GM23338 (cell line): ENCODE results near the gene C1orf174. TPM values are rescaled to one million over a fixed set of nuclear protein-coding genes. Genes with fewer than 3 reads are reported as not detected.

Experiments
- ATAC-seq: fragments of 200-7000 bp; cut with Tn5 transposase; 3 replicates; pipeline ENCODE4 v1.9.1; 2020
- DNase-seq: peaks from one replicate; pipeline ENCODE4 v3.0.0-alpha.2; 2015; ENCODE audit warnings: low spot score
- H2AFZ ChIP-seq: fragments of 200-600 bp; sonication (generic); 2 replicates; pipeline ENCODE4 v1.8.0; 2016; ENCODE audit warnings: antibody characterized with exemption, mild to moderate bottlenecking, moderate library complexity
- H3F3A ChIP-seq: fragments of 200-600 bp; sonication (generic); replicated peaks from 2 replicates; pipeline ENCODE4 v1.8.0; 2017; ENCODE audit warnings: antibody characterized with exemption, mixed run types, low read depth
- H3K27ac ChIP-seq: fragments of 200-600 bp; sonication (generic); 2 replicates; pipeline ENCODE4 v1.6.1; 2016; ENCODE audit warnings: low read depth
- H3K27me3 ChIP-seq: fragments of 200-600 bp; sonication (generic); 2 replicates; pipeline ENCODE4 v1.8.0; 2016; ENCODE audit warnings: mild to moderate bottlenecking, mixed run types, moderate library complexity; ENCODE audit not compliant: insufficient read depth
- H3K36me3 ChIP-seq: fragments of 200-600 bp; sonication (generic); 2 replicates; pipeline ENCODE4 v1.8.0; 2016; ENCODE audit warnings: mild to moderate bottlenecking; ENCODE audit not compliant: insufficient read depth
- H3K4me1 ChIP-seq: fragments of 200-600 bp; sonication (generic); 2 replicates; pipeline ENCODE4 v1.8.0; 2016; ENCODE audit warnings: mild to moderate bottlenecking, moderate library complexity; ENCODE audit not compliant: insufficient read depth
- H3K4me2 ChIP-seq: fragments of 200-600 bp; sonication (generic); 2 replicates; pipeline ENCODE4 v1.7.1; 2017; ENCODE audit warnings: mixed run types
- H3K4me3 ChIP-seq: fragments of 200-600 bp; sonication (generic); 2 replicates; pipeline ENCODE4 v1.6.1; 2016; ENCODE audit warnings: mixed run types
- H3K79me2 ChIP-seq: fragments of 200-600 bp; sonication (generic); replicated peaks from 2 replicates; pipeline ENCODE4 v1.8.0; 2017; ENCODE audit warnings: mild to moderate bottlenecking; ENCODE audit not compliant: insufficient read depth
- H3K9me2 ChIP-seq: fragments of 200-600 bp; sonication (generic); 2 replicates; pipeline ENCODE4 v1.8.0; 2017; ENCODE audit not compliant: insufficient read depth
- H4K20me1 ChIP-seq: fragments of 200-600 bp; sonication (generic); replicated peaks from 2 replicates; pipeline ENCODE4 v1.8.0; 2017; ENCODE audit warnings: mild to moderate bottlenecking; ENCODE audit not compliant: insufficient read depth
- H3K27ac Mint-ChIP-seq: 2 replicates; pipeline ENCODE4 v1.8.0; 2020; ENCODE audit warnings: inconsistent platforms, mild to moderate bottlenecking, moderate library complexity, mixed read lengths
- H3K27me3 Mint-ChIP-seq: 3 replicates; pipeline ENCODE4 v1.8.0; 2022; ENCODE audit warnings: low read depth, mild to moderate bottlenecking, moderate library complexity, mixed read lengths, inconsistent platforms; ENCODE audit not compliant: insufficient read depth, poor library complexity
- H3K36me3 Mint-ChIP-seq: 3 replicates; pipeline ENCODE4 v1.8.0; 2021; ENCODE audit warnings: low read depth, mild to moderate bottlenecking, inconsistent platforms, moderate library complexity, mixed read lengths
- H3K4me1 Mint-ChIP-seq: 3 replicates; pipeline ENCODE4 v1.8.0; 2020; ENCODE audit warnings: mild to moderate bottlenecking, inconsistent platforms, mixed read lengths
- H3K4me3 Mint-ChIP-seq: 3 replicates; pipeline ENCODE4 v1.8.0; 2021; ENCODE audit warnings: moderate library complexity, mild to moderate bottlenecking, inconsistent platforms, mixed read lengths
- H3K9me3 Mint-ChIP-seq: 3 replicates; pipeline ENCODE4 v1.8.0; 2020; ENCODE audit warnings: moderate library complexity, mild to moderate bottlenecking, inconsistent platforms, mixed read lengths
- CREB1 ChIP-seq: fragments of 250-450 bp; sonication (Bioruptor Pico); IDR thresholded peaks from 2 replicates; pipeline ENCODE4 v1.5.0; 2020; ENCODE audit warnings: low read depth, mild to moderate bottlenecking, moderate library complexity
- EZH2 ChIP-seq: fragments of 200-600 bp; sonication (generic); IDR thresholded peaks from one replicate; pipeline ENCODE4 v1.8.0; 2017; ENCODE audit warnings: antibody characterized with exemption, mild to moderate bottlenecking, low read depth; ENCODE audit not compliant: unreplicated experiment
- JUNB ChIP-seq: IDR thresholded peaks from one replicate; pipeline ENCODE4 v1.6.1; 2016; ENCODE audit warnings: antibody characterized with exemption; ENCODE audit not compliant: unreplicated experiment
- NANOG ChIP-seq: IDR thresholded peaks from 2 replicates; pipeline ENCODE4 v1.6.1; 2016; ENCODE audit warnings: antibody characterized with exemption, borderline replicate concordance
- POLR2AphosphoS5 ChIP-seq: IDR thresholded peaks from 2 replicates; pipeline ENCODE4 v1.6.1; 2016; ENCODE audit warnings: antibody characterized with exemption, low read depth
- STAT1 ChIP-seq: IDR thresholded peaks from one replicate; pipeline ENCODE4 v1.6.1; 2016; ENCODE audit warnings: antibody characterized with exemption; ENCODE audit not compliant: unreplicated experiment
- ZNF114 ChIP-seq: fragments of 250-450 bp; sonication (Bioruptor Pico); IDR thresholded peaks from 2 replicates; pipeline ENCODE4 v1.5.0; 2020; ENCODE audit warnings: mild to moderate bottlenecking, moderate library complexity
- polyA plus RNA-seq: library from polyadenylated mRNA; unstranded; fragments of >200 nt; fragmentation: Nextera tagmentation; extraction: Ambion mirVana; gene quantifications from 2 replicates; pipeline ENCODE4 v1.2.1, GENCODE V29; 2016
- total RNA-seq: library from RNA; depleted of rRNA; stranded (reverse); fragments of >200 nt; shearing (Covaris generic); gene quantifications from 2 replicates; pipeline ENCODE4 v1.2.3, GENCODE V29; 2014
- TF ChIP-seq, protein P1 (sequence below): IDR thresholded peaks from one replicate; pipeline ENCODE4 v1.6.1; 2018; ENCODE audit warnings: antibody characterized with exemption; ENCODE audit not compliant: unreplicated experiment
- TF ChIP-seq, protein P2 (sequence below), 2 experiments: fragments of 200-600 bp in 1 of 2; sonication (generic) in 1 of 2; conservative IDR thresholded peaks; 2 replicates each; pipeline versions ENCODE4 v1.5.1 to v1.6.1; 2016 to 2017; ENCODE audit warnings: antibody characterized with exemption in 2 of 2, low read depth in 2 of 2, mild to moderate bottlenecking in 2 of 2, moderate library complexity in 1 of 2
- TF ChIP-seq, protein P3 (sequence below): IDR thresholded peaks from 2 replicates; pipeline ENCODE4 v1.6.1; 2016; ENCODE audit warnings: antibody characterized with exemption

C1orf174 gene
- total and polyA plus RNA-seq, 2 experiments from 2014 or later, result 28.5 to 28.7 TPM

GRCh38 chr1:3926956-3927355 lies 26.9 kb upstream of the C1orf174 start:
- H3K27me3 ChIP-seq, result no peaks in the 10 kb centered on the region
- TF ChIP-seq CREB1 (no peak), ZNF114 (CRISPR knock-in tag) (no peak), STAT1 (no peak), POLR2AphosphoS5 (no peak), NANOG (no peak), JUNB (no peak), EZH2 (no peak)
- TF ChIP-seq, protein P1, sequence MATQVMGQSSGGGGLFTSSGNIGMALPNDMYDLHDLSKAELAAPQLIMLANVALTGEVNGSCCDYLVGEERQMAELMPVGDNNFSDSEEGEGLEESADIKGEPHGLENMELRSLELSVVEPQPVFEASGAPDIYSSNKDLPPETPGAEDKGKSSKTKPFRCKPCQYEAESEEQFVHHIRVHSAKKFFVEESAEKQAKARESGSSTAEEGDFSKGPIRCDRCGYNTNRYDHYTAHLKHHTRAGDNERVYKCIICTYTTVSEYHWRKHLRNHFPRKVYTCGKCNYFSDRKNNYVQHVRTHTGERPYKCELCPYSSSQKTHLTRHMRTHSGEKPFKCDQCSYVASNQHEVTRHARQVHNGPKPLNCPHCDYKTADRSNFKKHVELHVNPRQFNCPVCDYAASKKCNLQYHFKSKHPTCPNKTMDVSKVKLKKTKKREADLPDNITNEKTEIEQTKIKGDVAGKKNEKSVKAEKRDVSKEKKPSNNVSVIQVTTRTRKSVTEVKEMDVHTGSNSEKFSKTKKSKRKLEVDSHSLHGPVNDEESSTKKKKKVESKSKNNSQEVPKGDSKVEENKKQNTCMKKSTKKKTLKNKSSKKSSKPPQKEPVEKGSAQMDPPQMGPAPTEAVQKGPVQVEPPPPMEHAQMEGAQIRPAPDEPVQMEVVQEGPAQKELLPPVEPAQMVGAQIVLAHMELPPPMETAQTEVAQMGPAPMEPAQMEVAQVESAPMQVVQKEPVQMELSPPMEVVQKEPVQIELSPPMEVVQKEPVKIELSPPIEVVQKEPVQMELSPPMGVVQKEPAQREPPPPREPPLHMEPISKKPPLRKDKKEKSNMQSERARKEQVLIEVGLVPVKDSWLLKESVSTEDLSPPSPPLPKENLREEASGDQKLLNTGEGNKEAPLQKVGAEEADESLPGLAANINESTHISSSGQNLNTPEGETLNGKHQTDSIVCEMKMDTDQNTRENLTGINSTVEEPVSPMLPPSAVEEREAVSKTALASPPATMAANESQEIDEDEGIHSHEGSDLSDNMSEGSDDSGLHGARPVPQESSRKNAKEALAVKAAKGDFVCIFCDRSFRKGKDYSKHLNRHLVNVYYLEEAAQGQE, result no peak
- TF ChIP-seq, protein P2, sequence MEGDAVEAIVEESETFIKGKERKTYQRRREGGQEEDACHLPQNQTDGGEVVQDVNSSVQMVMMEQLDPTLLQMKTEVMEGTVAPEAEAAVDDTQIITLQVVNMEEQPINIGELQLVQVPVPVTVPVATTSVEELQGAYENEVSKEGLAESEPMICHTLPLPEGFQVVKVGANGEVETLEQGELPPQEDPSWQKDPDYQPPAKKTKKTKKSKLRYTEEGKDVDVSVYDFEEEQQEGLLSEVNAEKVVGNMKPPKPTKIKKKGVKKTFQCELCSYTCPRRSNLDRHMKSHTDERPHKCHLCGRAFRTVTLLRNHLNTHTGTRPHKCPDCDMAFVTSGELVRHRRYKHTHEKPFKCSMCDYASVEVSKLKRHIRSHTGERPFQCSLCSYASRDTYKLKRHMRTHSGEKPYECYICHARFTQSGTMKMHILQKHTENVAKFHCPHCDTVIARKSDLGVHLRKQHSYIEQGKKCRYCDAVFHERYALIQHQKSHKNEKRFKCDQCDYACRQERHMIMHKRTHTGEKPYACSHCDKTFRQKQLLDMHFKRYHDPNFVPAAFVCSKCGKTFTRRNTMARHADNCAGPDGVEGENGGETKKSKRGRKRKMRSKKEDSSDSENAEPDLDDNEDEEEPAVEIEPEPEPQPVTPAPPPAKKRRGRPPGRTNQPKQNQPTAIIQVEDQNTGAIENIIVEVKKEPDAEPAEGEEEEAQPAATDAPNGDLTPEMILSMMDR (conservative IDR thresholded peaks at IDR 0.05; ENCODE audit: low read depth in 2 of 2), result no peak
- TF ChIP-seq, protein P3, sequence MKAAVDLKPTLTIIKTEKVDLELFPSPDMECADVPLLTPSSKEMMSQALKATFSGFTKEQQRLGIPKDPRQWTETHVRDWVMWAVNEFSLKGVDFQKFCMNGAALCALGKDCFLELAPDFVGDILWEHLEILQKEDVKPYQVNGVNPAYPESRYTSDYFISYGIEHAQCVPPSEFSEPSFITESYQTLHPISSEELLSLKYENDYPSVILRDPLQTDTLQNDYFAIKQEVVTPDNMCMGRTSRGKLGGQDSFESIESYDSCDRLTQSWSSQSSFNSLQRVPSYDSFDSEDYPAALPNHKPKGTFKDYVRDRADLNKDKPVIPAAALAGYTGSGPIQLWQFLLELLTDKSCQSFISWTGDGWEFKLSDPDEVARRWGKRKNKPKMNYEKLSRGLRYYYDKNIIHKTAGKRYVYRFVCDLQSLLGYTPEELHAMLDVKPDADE, result no peak
- H3F3A ChIP-seq, result peaks cover 9% of the 10 kb centered on the region
- peaks cover 18% of the 10 kb centered on the region for H3K27me3 Mint-ChIP-seq
- DNase-seq, result no peak
- no peak overlapping the region for H3K27ac ChIP-seq
- peaks cover 9% of the 10 kb centered on the region for H3K36me3 ChIP-seq
- H3K4me3 Mint-ChIP-seq, result no peak overlapping the region
- H3K9me2 ChIP-seq, result no peaks in the 10 kb centered on the region
- no peak overlapping the region for H2AFZ ChIP-seq
- no peak for ATAC-seq
- peaks cover 86% of the 10 kb centered on the region for H3K9me3 Mint-ChIP-seq
- H3K4me3 ChIP-seq, result no peak overlapping the region
- peaks cover 22% of the 10 kb centered on the region for H3K36me3 Mint-ChIP-seq
- H3K4me2 ChIP-seq, result no peak overlapping the region
- no peak overlapping the region for H3K27ac Mint-ChIP-seq
- no peaks in the 10 kb centered on the region for H3K79me2 ChIP-seq
- H3K4me1 Mint-ChIP-seq, result no peaks in the 10 kb centered on the region
- H3K4me1 ChIP-seq, result no peaks in the 10 kb centered on the region
- H4K20me1 ChIP-seq, result no peaks in the 10 kb centered on the region

DNA sequence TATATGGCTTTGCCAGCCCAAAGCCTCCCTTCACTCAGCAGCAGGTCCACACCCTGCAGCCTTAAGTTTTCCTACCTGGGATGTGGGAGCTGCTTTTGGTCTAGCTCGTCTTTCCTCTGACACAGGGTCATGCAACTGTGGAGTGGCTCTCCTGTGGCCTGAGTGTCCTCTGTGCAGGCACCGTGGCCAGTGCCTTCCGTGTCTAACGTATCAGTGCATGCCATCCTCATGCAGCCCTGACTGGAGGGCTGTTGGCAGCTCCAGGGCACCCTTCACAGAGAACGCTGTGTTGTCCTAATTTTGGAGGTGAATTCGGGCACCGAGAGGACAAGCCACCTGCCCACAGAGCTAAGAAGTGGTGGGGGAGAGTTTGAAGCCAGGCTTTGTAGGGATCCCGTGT lies 25.7 kb upstream of the C1orf174 start:
- Histone ChIP-seq H3K36me3 (peaks cover 9% of the 10 kb centered on the region), H3K4me3 (no peak overlapping the region), H4K20me1 (no peaks in the 10 kb centered on the region), H3K4me2 (no peak overlapping the region), H2AFZ (no peak overlapping the region), H3K4me1 (no peaks in the 10 kb centered on the region), H3F3A (peaks cover 9% of the 10 kb centered on the region), H3K27ac (no peak overlapping the region), H3K79me2 (no peaks in the 10 kb centered on the region), H3K27me3 (no peaks in the 10 kb centered on the region), H3K9me2 (no peaks in the 10 kb centered on the region)
- H3K27ac Mint-ChIP-seq, result no peak overlapping the region
- peaks cover 87% of the 10 kb centered on the region for H3K9me3 Mint-ChIP-seq
- DNase-seq, result no peak
- H3K36me3 Mint-ChIP-seq, result peaks cover 22% of the 10 kb centered on the region
- no peak overlapping the region for H3K4me3 Mint-ChIP-seq
- ATAC-seq, result no peak
- no peaks in the 10 kb centered on the region for H3K4me1 Mint-ChIP-seq
- H3K27me3 Mint-ChIP-seq, result peaks cover 15% of the 10 kb centered on the region
- no peak for TF ChIP-seq ZNF114 (CRISPR knock-in tag)
- TF ChIP-seq, protein P1, result no peak
- TF ChIP-seq, protein P3, result no peak
- TF ChIP-seq NANOG, result no peak
- TF ChIP-seq, protein P2 (conservative IDR thresholded peaks at IDR 0.05; ENCODE audit: low read depth in 2 of 2), result no peak
- no peak for TF ChIP-seq STAT1
